DMS79 (cell line): ENCODE data around the gene IFITM1.
"Not testable (repeated sequence)": the region's sequence is repeated elsewhere in the genome, so short reads cannot be mapped to it uniquely, and the experiment has no call there.

Experiments
- DNase-seq: peaks from one replicate; lab custom pipeline; 2025; lab: John Stamatoyannopoulos, UW

The IFITM1 gene

DNA sequence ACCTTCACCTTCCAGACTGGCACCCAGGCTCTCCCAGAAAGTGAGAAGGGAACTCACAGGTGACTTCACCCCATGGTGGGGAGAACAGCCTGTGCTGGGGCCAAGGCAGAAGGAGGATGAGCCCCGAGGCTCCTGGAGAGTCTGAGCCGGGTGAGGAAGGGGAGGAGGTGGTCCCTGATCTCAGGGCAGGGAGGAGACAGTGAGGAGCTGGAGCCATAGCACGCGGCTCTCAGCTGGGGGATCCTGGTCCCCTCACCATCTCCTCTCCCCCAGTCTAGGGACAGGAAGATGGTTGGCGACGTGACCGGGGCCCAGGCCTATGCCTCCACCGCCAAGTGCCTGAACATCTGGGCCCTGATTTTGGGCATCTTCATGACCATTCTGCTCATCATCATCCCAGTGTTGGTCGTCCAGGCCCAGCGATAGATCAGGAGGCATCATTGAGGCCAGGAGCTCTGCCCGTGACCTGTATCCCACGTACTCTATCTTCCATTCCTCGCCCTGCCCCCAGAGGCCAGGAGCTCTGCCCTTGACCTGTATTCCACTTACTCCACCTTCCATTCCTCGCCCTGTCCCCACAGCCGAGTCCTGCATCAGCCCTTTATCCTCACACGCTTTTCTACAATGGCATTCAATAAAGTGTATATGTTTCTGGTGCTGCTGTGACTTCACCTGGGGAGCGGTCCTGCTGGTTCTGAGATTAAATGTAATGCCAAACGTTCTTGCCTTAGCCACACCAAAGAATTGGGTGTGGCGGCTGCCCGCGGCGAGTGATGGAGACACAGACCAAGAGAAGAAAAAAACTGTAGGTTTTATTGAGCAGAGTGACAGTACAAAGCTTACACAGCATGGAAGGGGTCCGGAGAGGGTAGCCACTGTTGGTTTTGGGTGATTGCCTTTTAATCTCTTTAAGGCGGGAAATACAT, 4.8 kb upstream of the IFITM1 start:
- DNase-seq, result not testable (repeated sequence)

DNA sequence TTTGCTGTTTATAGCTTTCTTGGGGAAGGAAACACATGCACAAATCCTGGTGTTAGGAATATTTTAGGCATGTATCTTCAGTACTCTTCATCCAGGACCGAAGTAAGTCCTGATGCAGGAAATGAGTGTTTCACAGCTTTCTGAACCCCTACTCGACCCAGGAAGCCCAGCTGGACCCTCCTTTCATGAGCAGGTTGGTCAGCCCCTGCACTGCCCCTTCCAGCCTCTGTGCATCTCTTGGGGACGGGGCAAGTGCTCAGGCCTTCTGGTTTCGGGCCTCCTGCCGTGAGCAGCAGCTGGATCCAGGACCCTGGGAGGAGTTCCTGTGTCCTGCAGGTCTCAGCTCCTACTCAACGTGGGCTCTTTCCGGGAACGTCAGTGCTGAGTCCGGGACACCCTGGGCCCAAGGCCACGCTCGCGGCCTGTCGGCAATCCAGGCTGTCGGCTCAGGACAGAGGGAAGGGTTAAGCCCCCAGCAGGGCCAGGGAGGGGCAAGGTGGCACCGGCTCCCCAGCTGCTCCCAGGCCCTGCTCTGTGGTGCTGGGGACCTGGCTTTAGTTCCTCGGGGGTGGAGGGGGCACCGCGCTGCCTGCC, 3.8 kb upstream of the IFITM1 start:
- DNase-seq, result not testable (repeated sequence)

GRCh38 chr11:311013-311748, 2.7 kb upstream of the IFITM1 start:
- not testable (repeated sequence) for DNase-seq

GRCh38 chr11:312092-312816, 1.6 kb upstream of the IFITM1 start:
- no peak for DNase-seq

- no peak for DNase-seq
These were observed 495 bp upstream of the IFITM1 start for GRCh38 chr11:313304-313786.

DNA sequence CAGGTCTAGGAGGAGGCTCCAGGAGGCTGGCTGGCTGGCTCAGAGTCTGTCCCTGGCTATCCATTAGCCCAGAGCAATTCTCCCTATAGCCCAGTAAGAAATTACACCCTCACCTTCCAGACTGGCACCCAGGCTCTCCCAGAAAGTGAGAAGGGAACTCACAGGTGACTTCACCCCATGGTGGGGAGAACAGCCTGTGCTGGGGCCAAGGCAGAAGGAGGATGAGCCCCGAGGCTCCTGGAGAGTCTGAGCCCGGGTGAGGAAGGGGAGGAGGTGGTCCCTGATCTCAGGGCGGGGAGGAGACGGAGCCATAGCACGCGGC, 675 bp downstream of the IFITM1 start:
- DNase-seq, result not testable (repeated sequence)

- DNase-seq, result no peak
These were observed 1.2 kb downstream of the IFITM1 start for GRCh38 chr11:315051-315481.

DNA sequence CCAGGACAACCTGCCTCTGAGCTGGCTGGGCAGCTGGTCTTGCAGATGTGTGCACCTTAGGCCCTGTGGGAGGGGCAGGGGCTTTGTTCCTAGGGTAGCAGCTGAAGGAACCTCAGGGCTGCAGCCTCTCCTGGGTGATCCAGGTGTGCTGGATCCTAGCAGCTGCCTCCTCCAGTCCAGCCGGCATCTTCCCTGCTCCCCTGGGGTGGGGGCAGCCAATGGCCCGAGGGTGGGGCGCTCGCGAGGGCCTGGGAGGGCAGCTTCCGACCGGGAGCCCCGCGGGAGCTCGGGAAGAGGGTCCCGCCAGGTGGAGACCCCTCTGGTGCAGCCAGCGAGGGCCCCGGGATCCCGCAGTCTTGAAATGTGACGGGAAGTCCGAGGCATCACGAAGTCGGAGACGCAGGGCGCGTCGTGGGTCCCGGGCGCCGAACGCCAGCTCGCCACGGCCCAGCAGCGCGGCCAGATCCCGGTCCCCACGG, 1.7 kb downstream of the IFITM1 start:
- DNase-seq, result no peak

DNA sequence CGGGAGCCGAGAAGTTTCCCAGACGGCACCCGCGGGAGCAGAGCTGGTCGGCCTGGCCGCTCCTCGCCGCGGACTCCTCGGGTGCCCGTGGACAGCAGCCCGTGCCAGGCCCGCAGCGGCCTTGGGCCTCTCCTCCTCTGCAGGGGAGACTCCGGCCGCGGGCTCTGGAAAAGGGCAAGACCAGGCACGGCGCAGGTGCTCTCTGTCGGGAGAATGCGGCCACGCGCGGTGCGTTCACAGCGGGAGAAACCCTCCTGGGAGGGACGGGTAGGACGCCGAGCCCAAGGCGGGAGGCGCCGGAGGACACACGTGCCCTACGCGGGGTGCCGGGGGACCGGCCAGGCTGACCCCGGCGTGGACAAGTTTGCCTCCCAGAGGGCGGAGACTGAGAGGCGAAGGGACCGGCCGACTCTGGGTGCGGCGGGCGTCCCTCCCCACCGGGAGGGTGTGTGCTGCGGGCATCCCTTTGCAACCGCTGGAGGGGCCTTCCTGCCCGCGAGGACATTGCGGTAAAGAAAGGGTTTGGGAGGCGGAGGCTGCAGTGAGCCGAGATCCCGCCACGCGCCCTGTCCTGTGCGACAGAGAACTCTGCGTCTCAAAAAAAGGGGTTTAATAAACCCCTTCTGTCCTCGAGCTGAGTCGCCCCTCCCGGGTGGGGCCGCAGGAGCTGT, 2.3 kb downstream of the IFITM1 start:
- no peak for DNase-seq

DNA sequence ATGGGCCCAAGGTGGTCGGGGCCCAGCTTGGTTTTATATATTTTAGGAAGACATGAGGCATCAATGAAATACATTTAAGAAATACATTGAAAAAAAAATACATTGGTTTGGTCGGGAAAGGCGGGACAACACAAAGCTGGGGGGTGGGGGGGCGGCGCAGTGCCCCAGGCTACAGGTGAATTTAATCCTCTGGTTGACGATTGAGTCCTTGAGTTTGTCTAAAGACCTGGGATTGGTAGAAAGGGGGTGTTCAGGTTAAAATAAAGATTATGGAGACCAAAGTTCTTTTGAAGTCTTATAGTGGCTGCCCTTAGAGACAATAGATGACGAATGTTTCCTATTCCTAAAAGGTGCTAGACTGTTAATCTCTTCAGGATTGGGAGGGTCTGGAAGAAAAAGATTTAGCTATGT, 3.1 kb downstream of the IFITM1 start:
- DNase-seq, result no peak

GRCh38 chr11:317668-318404, 4.0 kb downstream of the IFITM1 start:
- DNase-seq, result not testable (repeated sequence)

DNA sequence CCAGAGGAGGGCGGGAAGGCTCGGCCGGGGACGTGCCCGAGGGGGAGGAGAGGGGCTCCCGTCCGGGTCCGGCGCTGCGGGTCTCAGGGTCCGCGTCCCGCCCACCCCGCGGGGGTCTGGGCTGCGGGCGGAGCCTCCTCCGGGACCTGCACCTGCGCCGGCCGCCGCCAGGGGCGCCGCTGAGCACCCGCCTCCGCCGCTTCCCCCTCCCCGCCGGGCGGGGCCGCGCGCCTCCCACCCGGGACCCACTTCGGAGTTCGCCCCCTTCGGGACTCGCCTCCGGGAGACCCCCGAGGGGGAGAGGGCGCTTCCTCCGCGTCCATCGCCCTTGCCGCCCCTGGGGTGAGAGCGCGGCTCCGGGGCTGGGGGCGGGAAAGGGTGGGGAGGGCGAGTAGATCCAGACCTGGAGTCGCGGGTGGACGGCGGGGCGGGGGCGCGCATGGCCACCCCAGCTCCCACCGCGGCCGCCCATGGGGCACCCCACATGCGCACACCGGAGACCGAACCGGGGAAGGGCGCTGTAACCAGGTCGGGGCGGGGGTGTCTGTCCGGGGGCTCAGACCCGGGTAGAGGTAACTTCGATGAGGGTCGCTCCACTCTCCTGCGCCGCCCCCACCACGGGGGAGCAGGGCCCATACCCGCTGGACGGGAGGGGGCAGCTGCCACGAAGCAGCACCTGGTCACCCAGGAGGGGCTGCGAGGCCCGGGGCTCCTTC, 4.7 kb downstream of the IFITM1 start:
- DNase-seq, result not testable (repeated sequence)

DNA sequence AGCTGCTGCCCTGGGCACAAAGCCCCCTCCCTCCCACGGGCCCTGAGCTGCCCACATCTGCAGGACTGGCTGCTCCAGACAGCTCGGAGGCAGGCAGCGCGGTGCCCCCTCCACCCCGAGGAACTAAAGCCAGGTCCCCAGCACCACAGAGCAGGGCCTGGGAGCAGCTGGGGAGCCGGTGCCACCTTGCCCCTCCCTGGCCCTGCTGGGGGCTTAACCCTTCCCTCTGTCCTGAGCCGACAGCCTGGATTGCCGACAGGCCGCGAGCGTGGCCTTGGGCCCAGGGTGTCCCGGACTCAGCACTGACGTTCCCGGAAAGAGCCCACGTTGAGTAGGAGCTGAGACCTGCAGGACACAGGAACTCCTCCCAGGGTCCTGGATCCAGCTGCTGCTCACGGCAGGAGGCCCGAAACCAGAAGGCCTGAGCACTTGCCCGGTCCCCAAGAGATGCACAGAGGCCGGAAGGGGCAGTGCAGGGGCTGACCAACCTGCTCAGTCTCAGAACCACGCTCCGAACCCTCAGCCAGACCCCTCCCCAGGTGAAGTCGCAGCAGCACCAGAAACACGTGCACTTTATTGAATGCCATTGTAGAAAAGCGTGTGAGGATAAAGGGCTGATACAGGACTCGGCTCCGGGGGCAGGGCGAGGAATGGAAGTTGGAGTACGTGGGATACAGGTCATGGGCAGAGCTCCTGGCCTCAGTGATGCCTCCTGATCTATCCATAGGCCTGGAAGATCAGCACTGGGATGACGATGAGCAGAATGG, 5.5 kb downstream of the IFITM1 start:
- not testable (repeated sequence) for DNase-seq

DNA sequence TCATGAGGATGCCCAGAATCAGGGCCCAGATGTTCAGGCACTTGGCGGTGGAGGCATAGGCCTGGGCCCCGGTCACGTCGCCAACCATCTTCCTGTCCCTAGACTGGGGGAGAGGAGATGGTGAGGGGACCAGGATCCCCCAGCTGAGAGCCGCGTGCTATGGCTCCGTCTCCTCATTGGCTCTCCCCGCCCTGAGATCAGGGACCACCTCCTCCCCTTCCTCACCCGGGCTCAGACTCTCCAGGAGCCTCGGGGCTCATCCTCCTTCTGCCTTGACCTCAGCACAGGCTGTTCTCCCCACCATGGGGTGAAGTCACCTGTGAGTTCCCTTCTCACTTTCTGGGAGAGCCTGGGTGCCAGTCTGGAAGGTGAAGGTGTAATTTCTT, 6.0 kb downstream of the IFITM1 start:
- not testable (repeated sequence) for DNase-seq

DNA sequence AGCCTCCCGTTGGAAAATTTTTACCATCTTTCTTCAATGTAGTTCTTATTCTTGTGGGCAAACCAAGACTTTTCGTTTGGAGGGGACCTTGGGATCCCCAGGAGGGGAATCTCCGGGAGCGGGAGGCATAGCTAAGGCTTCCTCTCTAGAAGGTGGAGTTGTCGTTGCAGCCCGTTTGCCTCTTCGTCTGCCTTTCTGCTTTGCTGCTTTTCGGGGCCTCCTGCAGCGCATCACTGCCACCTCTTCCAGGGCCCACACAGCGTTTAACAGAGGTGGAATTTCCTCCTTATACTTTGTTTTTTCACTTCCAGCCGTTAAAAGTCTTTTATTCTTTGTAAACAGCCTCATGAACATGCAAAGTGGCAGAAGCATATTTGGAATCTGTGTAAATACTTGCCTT, 10.3 kb downstream of the IFITM1 start:
- DNase-seq, result no peak

DNA sequence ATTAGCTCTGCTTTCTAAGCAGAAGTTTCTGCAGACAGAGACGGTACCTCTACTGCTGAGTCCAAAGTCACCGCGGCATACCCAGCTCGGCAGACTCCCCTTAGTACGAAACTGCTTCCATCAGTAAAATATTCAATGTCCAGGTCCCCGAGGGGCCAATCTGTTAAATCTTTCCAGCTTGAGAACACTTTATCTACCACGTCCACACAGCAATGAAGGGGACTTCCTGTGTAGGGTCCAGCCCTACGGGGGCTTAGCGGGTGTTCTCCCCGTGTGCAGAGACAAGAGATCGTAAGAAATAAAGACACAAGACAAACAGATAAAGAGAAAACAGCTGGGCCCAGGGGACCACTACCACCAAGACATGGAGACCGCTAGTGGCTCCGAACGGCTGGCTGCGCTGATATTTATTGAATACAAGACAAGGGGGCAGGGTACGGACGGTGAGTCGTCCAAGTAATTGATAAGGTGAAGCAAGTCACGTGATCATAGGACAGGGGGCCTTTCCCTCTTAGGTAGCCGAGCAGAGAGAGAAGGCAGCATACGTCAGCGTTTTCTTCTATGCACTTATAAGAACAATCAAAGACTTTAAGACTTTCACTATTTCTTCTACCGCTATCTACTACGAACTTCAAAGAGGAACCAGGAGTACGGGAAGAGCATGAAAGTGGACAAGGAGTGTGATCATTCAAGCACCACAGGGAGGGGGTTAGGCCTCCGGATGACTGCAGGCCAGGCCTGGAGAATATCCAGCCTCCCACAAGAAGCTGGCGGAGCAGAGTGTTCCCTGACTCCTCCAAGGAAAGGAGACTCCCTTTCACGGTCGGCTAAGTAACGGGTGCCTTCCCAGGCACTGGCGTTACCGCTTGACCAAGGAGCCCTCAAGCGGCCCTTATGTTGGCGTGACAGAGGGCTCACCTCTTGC, 11.0 kb downstream of the IFITM1 start:
- DNase-seq, result not testable (repeated sequence)

- DNase-seq, result no peak
These were observed 12.2 kb downstream of the IFITM1 start for GRCh38 chr11:325796-326591.
